Ectodermal cell (in vitro differentiated cells): Measurements from ENCODE around the gene SRPX.

Experiments
- H3K27ac ChIP-seq: 2 replicates; pipeline ENCODE4 v1.7.0; 2013; ENCODE audit warnings: mild to moderate bottlenecking, low read depth, low read length; ENCODE audit not compliant: insufficient read depth, poor library complexity, severe bottlenecking
- H3K27me3 ChIP-seq: 2 replicates; pipeline ENCODE4 v1.7.0; 2013; ENCODE audit warnings: mild to moderate bottlenecking, low read length; ENCODE audit not compliant: insufficient read depth, control insufficient read depth, poor library complexity, severe bottlenecking
- H3K36me3 ChIP-seq: one replicate; pipeline ENCODE4 v1.7.0; 2013; ENCODE audit warnings: low read length; ENCODE audit not compliant: control insufficient read depth, insufficient read depth
- H3K4me1 ChIP-seq: one replicate; pipeline ENCODE4 v1.7.0; 2013; ENCODE audit warnings: low read length; ENCODE audit not compliant: control insufficient read depth, insufficient read depth
- H3K4me3 ChIP-seq: 2 replicates; pipeline ENCODE4 v1.7.0; 2013; ENCODE audit warnings: low read depth, low read length, control low read depth; ENCODE audit not compliant: insufficient read depth
- H3K9me3 ChIP-seq: 2 replicates; pipeline ENCODE4 v1.7.0; 2013; ENCODE audit warnings: mild to moderate bottlenecking, low read length, moderate library complexity; ENCODE audit not compliant: control insufficient read depth
- WGBS, 2 experiments: methylation state at CpG; one replicate each; pipeline ENCODE4 v1.1.7; 2013; ENCODE audit warnings: missing lambda C conversion rate in 2 of 2; 5-methylcytosine and 5-hydroxymethylcytosine counted together

Gene SRPX

DNA sequence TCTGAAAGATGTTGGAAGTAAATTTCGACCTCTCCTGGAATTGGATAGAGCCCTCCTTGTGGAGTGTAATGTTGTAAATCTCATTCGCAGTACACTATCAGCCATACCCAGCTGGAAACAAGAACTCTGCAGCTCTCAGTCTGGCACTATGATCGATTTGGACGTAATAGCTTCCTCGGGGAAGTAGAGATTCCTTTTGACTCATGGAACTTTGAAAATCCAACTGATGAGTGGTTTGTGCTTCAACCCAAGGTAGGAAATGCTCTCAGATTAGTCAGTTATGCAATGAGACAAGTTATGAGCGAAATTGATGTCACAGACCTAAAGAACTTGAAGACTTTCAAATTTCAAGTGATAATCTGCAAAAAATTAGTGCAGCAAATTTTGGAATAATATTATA, 110.4 kb downstream of the SRPX start:
- 91 to 93% methylated on average over 5 to 6 of the region's 6 CpGs for WGBS, 2 experiments
- no peaks in the 10 kb centered on the region for H3K27me3 ChIP-seq
- no peaks in the 10 kb centered on the region for H3K4me1 ChIP-seq
- no peak overlapping the region for H3K27ac ChIP-seq
- H3K9me3 ChIP-seq, result no peaks in the 10 kb centered on the region
- H3K4me3 ChIP-seq, result no peak overlapping the region
- H3K36me3 ChIP-seq, result no peaks in the 10 kb centered on the region

DNA sequence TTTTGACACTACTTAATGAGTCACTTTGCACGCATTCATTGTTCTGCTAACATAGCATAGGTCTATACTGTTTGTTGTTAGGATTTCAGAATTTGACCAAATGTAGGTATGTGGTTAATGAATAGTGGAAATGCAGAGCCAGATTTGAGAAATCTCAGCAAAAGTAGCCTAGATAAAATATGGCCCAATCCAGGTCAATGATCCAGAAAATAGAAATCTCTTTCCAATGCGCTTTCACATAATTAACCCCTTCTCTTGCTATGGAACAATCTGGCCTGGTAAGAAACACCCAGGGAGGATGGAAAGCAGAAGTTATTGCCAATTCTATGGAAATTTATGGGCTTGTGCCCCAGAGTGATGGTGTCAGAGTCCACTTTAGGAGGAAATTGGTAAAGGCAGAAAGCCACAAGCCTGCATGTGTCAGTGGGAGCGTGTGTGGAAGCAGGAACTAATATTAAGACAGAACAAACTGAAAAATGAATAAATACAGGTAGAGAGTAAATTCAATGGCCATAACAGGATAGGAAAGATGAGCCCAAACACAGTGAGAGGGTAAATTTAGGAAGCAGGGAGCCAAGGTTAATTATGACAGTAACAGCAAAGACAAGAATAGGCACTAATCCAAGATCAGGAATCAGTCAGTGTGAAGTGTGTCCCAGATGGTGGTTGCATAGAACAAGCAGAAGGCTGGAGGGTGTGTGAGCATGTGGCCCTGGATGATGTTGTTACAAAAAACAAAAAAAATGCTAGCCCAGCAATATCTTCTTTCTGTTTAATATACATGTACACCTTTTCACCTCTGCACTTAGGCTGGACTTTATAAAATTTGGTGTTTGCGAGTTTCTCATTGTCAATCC, 111.4 kb downstream of the SRPX start:
- no peaks in the 10 kb centered on the region for H3K9me3 ChIP-seq
- 98 to 100% methylated on average over 2 to 4 of the region's 4 CpGs for WGBS, 2 experiments
- no peaks in the 10 kb centered on the region for H3K27me3 ChIP-seq
- no peaks in the 10 kb centered on the region for H3K36me3 ChIP-seq
- no peak overlapping the region for H3K4me3 ChIP-seq
- no peak overlapping the region for H3K27ac ChIP-seq
- H3K4me1 ChIP-seq, result no peaks in the 10 kb centered on the region

DNA sequence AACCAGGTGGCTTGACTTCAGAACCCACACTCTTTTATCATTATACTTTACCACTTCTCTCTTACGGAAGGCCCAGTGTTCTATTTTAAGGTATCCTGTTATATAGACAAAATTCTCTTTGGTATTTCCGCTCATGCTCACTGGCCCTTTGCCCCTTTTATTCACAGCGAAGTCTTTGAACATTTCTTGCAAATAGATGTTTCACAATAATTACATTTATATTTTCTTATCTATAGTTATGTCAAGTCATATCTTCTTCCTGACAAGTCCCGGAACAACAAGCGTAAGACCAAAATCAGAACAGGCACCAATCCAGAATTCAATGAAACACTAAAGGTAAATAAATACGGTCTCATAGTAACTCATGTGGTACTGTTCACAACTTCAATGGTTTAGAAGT, 112.3 kb downstream of the SRPX start:
- Histone ChIP-seq H3K27ac (no peak overlapping the region), H3K9me3 (no peaks in the 10 kb centered on the region), H3K27me3 (no peaks in the 10 kb centered on the region), H3K36me3 (no peaks in the 10 kb centered on the region), H3K4me3 (no peak overlapping the region), H3K4me1 (no peaks in the 10 kb centered on the region)
- 96% methylated on average over 4 of the region's 6 CpGs; no CpG with 5 or more reads in 1 of the 2 experiments for WGBS, 2 experiments

DNA sequence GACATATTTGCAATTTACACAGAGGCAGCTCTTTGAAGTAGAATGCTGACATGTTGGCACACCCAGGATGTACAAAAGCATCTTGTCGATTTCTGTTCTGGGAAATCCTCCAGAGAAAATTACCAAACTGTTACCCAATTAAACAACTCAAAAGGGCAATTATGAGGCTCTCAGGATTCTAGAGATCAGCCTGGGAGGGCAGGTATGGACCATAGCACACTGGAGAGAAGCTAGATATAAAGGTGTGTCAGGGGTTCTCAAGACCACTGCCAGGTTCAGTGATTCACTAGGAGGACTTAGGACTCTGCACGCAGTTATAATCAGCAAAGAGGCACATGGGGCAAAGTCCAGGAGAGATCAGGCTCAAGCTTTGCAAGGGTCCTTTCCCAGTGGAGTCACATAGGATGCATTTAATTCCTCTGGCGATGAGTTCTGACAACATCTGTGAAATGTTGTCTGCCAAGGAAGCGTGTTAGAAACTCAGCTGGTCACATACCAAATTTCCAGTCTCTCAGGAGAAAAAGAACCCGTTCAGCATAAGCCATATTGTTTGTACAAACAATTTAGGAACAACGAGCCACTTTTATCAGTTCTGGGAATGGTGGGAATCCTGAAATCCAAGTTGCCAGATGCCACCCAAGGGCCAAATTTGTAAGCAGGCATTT, 113.5 kb downstream of the SRPX start:
- Histone ChIP-seq H3K27me3 (no peaks in the 10 kb centered on the region), H3K9me3 (no peaks in the 10 kb centered on the region), H3K4me3 (no peak overlapping the region), H3K27ac (no peak overlapping the region), H3K36me3 (no peaks in the 10 kb centered on the region), H3K4me1 (no peaks in the 10 kb centered on the region)
- 91 to 93% methylated on average over 6 of the region's 6 CpGs for WGBS, 2 experiments

DNA sequence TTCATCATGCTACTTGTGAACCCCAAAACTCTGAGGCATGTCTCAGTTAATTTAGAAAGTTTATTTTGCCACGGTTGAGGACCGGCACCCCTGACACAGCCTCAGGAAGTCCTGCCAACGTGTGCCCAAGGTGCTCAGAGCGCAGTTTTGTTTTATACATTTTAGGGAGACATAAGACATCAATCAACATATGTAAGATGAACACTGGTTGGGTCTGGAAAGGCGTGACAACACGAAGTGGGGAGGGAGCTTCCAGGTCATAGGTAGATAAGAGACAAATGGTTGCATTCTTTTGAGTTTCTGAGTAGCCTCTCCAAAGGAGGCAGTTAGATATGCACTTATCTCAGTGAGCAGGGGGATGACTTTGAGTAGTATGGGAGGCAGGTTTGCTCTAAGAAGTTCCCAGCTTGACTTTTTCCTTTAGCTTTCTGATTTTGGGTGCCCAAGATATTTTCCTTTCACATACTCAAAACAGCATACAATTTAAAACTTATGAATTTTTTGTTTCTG, 115.4 kb downstream of the SRPX start:
- Histone ChIP-seq H3K27ac (no peak overlapping the region), H3K4me1 (no peaks in the 10 kb centered on the region), H3K9me3 (no peaks in the 10 kb centered on the region), H3K36me3 (no peaks in the 10 kb centered on the region), H3K27me3 (no peaks in the 10 kb centered on the region), H3K4me3 (no peak overlapping the region)
- 95 to 97% methylated on average over 4 to 6 of the region's 6 CpGs for WGBS, 2 experiments

DNA sequence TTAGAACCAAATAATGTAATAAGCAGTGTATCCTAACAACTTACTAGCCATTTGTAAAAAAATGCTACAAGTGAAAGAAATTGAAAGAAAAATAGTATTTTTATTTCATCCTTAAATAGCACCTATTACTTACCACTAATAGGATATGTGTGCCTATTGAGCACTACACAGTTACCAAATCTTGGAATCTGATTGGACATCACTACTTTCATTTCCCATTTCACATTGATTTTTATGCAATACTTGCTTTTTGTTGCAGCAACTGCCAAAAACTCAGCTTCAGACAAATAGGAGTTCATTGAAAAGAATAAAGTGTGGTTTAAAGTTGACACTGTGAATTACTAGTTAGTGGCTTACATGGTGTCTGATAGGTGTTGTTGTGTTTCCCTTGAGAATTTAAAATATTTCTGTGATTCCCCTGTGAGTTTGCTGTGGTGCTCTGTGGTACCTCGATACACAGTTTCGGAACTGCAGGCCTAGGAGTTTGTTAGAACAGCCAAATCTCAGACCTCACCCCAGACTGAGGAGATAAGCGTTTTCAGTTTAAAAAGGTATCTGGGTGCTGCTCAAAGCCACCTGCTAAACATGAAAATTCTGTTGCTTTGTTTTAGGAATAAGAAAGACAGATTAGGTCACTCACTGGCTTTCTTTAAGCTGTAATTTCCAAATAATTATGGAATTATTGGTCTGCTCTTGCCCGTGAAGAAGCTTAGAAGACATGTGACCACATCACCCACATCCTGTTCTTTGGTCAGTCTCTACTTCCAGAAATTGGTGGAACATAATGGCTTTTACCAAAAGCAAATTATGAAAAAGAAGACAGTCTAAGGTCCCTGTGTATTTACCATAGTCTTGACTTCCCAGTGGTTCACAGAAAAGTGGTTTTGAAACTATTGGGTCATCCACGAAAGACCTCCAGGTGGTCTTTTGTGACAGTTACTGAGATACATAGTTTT, 116.5 kb downstream of the SRPX start:
- no peaks in the 10 kb centered on the region for H3K9me3 ChIP-seq
- no peaks in the 10 kb centered on the region for H3K27me3 ChIP-seq
- H3K4me1 ChIP-seq, result no peaks in the 10 kb centered on the region
- H3K36me3 ChIP-seq, result no peaks in the 10 kb centered on the region
- WGBS, 2 experiments, result 94 to 96% methylated on average over 2 to 4 of the region's 5 CpGs
- no peak overlapping the region for H3K27ac ChIP-seq
- H3K4me3 ChIP-seq, result no peak overlapping the region

DNA sequence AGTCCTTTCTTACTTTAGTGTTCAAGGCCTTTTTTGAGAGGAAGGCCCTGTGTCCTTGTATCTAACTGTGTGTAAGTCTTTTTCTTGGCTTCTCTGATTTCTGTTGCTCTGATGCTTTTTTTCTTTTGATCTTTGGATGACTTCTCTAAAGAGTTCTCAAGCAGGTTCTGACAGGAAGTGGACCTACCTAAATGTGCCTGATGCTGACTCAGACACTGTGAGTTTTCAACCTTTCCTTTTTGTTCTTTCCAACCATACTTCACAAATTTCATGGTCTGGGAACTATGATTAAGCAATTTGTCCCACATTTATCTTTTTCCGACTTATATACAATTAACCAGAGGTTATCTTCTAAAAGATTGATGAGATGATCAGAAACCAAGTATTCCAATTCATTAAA, 117.8 kb downstream of the SRPX start:
- Histone ChIP-seq H3K27me3 (no peaks in the 10 kb centered on the region), H3K4me3 (no peak overlapping the region), H3K36me3 (no peaks in the 10 kb centered on the region), H3K4me1 (no peaks in the 10 kb centered on the region), H3K27ac (no peak overlapping the region), H3K9me3 (no peaks in the 10 kb centered on the region)
- WGBS, 2 experiments, result 86% methylated on average over 1 of the region's 1 CpG; no CpG with 5 or more reads in 1 of the 2 experiments

DNA sequence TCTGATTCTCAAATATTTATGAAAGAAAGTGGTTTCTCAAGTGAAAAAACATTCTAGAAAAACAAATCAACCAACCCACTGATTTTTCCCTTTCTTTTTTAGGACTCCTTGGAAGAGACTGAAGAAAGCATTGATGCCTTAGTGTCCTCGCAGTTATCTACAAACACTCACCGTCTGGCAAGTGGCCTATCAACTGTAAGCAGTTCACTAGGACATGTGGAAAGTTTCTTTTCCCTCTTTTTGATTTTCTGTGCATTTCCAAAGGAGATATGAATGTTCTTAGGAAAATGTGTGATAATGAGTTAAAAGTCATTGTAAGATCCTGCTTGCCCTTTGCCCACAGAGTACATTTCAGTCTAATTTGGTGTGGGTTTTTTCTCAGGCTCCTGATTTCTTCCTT, 118.4 kb downstream of the SRPX start:
- no peaks in the 10 kb centered on the region for H3K36me3 ChIP-seq
- 100% methylated on average over 2 of the region's 2 CpGs for WGBS, 2 experiments

DNA sequence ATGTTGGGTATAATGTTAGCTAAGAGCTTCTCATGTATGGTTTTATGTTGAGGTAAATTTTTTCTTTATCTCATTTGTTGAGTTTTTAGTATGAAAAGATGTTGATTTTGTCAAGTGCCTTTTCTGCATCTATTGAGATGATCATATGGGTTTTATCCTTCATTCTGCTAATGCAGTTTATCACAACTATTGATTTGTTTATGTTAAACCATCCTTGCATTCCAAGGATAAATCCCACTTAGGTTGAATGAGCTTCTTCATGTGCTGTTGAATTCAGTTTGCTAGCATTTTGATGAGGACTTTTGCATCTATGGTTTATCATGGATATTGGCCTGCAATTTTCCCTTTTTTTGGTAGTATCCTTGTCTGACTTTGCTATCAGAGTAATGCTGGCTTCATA, 121.0 kb downstream of the SRPX start:
- no peak overlapping the region for H3K27ac ChIP-seq
- H3K27me3 ChIP-seq, result no peaks in the 10 kb centered on the region
- H3K36me3 ChIP-seq, result no peaks in the 10 kb centered on the region
- no peaks in the 10 kb centered on the region for H3K9me3 ChIP-seq
- H3K4me1 ChIP-seq, result no peaks in the 10 kb centered on the region
- no peak overlapping the region for H3K4me3 ChIP-seq

More for the DNA sequence above, 118.4 kb downstream of the SRPX start:
- Histone ChIP-seq H3K4me3 (no peak overlapping the region), H3K4me1 (no peaks in the 10 kb centered on the region), H3K9me3 (no peaks in the 10 kb centered on the region), H3K27me3 (no peaks in the 10 kb centered on the region), H3K27ac (no peak overlapping the region)
